ENCODE data around the gene BIRC6. TPM values are rescaled to one million over a fixed set of nuclear protein-coding genes. Genes with fewer than 3 reads are reported as not detected.

The BIRC6 gene
- total RNA-seq, 3 donors from 2014 or later (not counting 1 experiment from before 2014, with no cell fraction given): 190 to 225 (median 224) TPM

DNA sequence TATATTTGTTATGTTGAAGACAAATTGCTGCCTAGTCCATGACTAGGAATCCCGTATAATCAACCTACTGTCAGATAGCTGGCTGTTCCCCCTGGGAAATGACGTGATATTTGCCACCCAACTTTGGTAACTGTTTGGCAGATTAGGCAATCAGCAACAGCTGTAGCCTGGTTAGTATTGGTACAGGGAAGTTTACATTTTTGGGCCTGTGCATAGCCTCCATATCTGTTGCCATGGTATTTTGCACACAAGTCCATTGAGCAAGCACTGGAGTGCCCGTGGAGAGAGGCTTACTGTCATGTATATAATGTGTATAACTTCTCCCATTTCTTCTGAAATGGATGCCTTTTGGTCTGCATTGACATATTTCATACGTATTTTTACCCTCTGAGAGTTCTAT is 27.7 kb downstream of the BIRC6 start:
- peaks cover 28 to 31% of the 10 kb centered on the region in 2 donors for H3K4me1 Mint-ChIP-seq
- no peaks in the 10 kb centered on the region for H3K9me3 Mint-ChIP-seq
- ATAC-seq: no peak
- no peaks in the 10 kb centered on the region for H3K27me3 Mint-ChIP-seq (ENCODE audit: low read depth in 2 of 2)
- WGBS (ENCODE audit: insufficient coverage): 94% methylated on average over 4 of the region's 4 CpGs
- no peak for DNase-seq
- no peak overlapping the region for H3K4me3 Mint-ChIP-seq
- no peak overlapping the region for H3K4me3 ChIP-seq (ENCODE audit: low read length)
- TF ChIP-seq, protein P1, sequence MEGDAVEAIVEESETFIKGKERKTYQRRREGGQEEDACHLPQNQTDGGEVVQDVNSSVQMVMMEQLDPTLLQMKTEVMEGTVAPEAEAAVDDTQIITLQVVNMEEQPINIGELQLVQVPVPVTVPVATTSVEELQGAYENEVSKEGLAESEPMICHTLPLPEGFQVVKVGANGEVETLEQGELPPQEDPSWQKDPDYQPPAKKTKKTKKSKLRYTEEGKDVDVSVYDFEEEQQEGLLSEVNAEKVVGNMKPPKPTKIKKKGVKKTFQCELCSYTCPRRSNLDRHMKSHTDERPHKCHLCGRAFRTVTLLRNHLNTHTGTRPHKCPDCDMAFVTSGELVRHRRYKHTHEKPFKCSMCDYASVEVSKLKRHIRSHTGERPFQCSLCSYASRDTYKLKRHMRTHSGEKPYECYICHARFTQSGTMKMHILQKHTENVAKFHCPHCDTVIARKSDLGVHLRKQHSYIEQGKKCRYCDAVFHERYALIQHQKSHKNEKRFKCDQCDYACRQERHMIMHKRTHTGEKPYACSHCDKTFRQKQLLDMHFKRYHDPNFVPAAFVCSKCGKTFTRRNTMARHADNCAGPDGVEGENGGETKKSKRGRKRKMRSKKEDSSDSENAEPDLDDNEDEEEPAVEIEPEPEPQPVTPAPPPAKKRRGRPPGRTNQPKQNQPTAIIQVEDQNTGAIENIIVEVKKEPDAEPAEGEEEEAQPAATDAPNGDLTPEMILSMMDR (IDR thresholded peaks at IDR 0.05): no peak
- no peak overlapping the region for H3K27ac ChIP-seq (ENCODE audit: low read length)
- peaks cover 44% of the 10 kb centered on the region for H3K36me3 ChIP-seq (ENCODE audit: control insufficient read depth, insufficient read depth, low read length)
- peaks cover 5% of the 10 kb centered on the region for H3K36me3 Mint-ChIP-seq
- intact Hi-C loops (cut with micrococcal nuclease): no loop called here
- no peaks in the 10 kb centered on the region for H3K27me3 ChIP-seq (ENCODE audit: control insufficient read depth, insufficient read depth, low read length)
- H3K4me1 ChIP-seq (ENCODE audit: control insufficient read depth, insufficient read depth, low read length): no peaks in the 10 kb centered on the region
- H3K9me3 ChIP-seq (ENCODE audit: control insufficient read depth, insufficient read depth, low read length): no peaks in the 10 kb centered on the region
- H3K27ac Mint-ChIP-seq: no peak overlapping the region

DNA sequence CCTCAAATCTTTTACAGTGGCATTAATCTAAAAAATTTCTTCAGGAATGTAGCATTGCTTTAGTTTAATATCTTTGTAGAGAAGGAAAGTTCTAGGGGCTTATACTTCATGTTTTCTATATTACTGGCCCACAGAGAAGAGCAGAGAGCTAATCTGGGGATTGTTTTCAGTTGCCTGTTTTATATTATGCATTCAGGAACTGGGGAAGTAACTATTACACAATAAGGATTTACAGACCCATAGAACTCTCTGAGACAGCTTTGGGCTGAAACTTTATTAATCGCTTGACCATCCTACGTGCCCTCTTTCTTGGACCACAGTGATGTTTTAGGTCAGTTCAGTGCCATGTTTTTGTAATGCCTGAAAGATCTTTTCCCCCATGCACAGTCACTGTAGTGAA is 29.9 kb downstream of the BIRC6 start:
- Histone ChIP-seq H3K27me3 (ENCODE audit: control insufficient read depth, insufficient read depth, low read length) (no peaks in the 10 kb centered on the region), H3K9me3 (ENCODE audit: control insufficient read depth, insufficient read depth, low read length) (no peaks in the 10 kb centered on the region), H3K27ac (ENCODE audit: low read length) (no peak overlapping the region), H3K36me3 (ENCODE audit: control insufficient read depth, insufficient read depth, low read length) (peaks cover 52% of the 10 kb centered on the region), H3K4me1 (ENCODE audit: control insufficient read depth, insufficient read depth, low read length) (no peaks in the 10 kb centered on the region), H3K4me3 (ENCODE audit: low read length) (no peak overlapping the region)
- intact Hi-C loops (cut with micrococcal nuclease): no loop called here
- no peaks in the 10 kb centered on the region for H3K27me3 Mint-ChIP-seq (ENCODE audit: low read depth in 2 of 2)
- peaks cover 4% of the 10 kb centered on the region for H3K36me3 Mint-ChIP-seq
- H3K9me3 Mint-ChIP-seq: no peaks in the 10 kb centered on the region
- no peak for ATAC-seq
- peak overlapping the region in 1 of 2 donors; percentile 2 for H3K27ac Mint-ChIP-seq
- H3K4me3 Mint-ChIP-seq: no peak overlapping the region
- WGBS (ENCODE audit: insufficient coverage): 97% methylated on average over 2 of the region's 2 CpGs
- DNase-seq: no peak
- peaks cover 30 to 34% of the 10 kb centered on the region in 2 donors for H3K4me1 Mint-ChIP-seq
- TF ChIP-seq, protein P1 (IDR thresholded peaks at IDR 0.05): no peak

DNA sequence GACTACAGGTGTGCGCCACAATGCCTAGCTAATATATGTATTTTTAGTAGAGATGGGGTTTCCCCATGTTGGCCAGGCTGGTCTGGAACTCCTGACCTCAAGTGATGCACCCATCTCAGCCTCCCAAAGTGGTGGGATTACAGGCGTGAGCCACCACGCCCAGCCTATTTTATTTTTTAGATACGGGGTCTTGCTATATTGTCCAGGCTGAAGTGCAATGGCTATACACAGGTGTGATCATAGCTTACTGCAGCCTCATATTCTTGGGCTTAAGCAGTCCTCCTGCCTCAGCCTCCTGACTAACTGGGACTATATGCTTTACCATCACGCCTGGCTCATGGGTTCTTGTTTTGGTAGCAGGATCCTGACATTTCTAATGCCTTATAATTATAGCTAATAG is 42.4 kb downstream of the BIRC6 start:
- Histone ChIP-seq H3K4me3 (ENCODE audit: low read length) (no peak overlapping the region), H3K9me3 (ENCODE audit: control insufficient read depth, insufficient read depth, low read length) (no peaks in the 10 kb centered on the region), H3K27me3 (ENCODE audit: control insufficient read depth, insufficient read depth, low read length) (no peaks in the 10 kb centered on the region), H3K4me1 (ENCODE audit: control insufficient read depth, insufficient read depth, low read length) (no peaks in the 10 kb centered on the region), H3K27ac (ENCODE audit: low read length) (no peak overlapping the region), H3K36me3 (ENCODE audit: control insufficient read depth, insufficient read depth, low read length) (peaks cover 56% of the 10 kb centered on the region)
- Mint-ChIP-seq H3K36me3 (peaks cover 15% of the 10 kb centered on the region), H3K4me1 (peaks cover 9 to 16% of the 10 kb centered on the region in 2 donors), H3K27me3 (ENCODE audit: low read depth in 2 of 2) (no peaks in the 10 kb centered on the region), H3K27ac (no peak overlapping the region), H3K9me3 (no peaks in the 10 kb centered on the region), H3K4me3 (no peak overlapping the region)
- DNase-seq (no peak), ATAC-seq (no peak)
- WGBS (ENCODE audit: insufficient coverage): 100% methylated on average over 4 of the region's 5 CpGs
- intact Hi-C loops (cut with micrococcal nuclease): no loop called here
- TF ChIP-seq, protein P1 (IDR thresholded peaks at IDR 0.05): no peak

DNA sequence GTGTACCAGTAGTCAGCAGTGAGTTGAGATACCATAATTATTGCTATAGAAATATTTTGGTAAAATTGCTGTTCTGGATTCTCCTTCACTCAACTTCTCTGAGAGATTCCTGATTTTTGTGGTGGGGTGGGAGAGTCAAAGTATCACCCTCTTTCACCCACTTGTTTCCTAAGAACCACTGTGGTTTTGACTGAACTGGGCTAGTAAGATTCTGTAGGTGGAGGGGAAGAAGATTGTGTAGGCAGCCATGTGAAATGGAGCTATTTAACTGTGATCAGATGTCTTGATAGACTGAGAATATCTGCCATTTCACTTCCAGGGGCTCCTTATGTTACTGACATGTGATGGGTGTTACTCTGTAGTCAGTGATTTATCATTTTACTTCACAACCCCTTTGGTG is 45.3 kb downstream of the BIRC6 start:
- peaks cover 9 to 11% of the 10 kb centered on the region in 2 donors for H3K4me1 Mint-ChIP-seq
- Histone ChIP-seq H3K27ac (ENCODE audit: low read length) (no peak overlapping the region), H3K4me1 (ENCODE audit: control insufficient read depth, insufficient read depth, low read length) (no peaks in the 10 kb centered on the region), H3K9me3 (ENCODE audit: control insufficient read depth, insufficient read depth, low read length) (no peaks in the 10 kb centered on the region), H3K4me3 (ENCODE audit: low read length) (no peak overlapping the region), H3K36me3 (ENCODE audit: control insufficient read depth, insufficient read depth, low read length) (peaks cover 56% of the 10 kb centered on the region), H3K27me3 (ENCODE audit: control insufficient read depth, insufficient read depth, low read length) (no peaks in the 10 kb centered on the region)
- TF ChIP-seq, protein P1 (IDR thresholded peaks at IDR 0.05): no peak
- no peaks in the 10 kb centered on the region for H3K9me3 Mint-ChIP-seq
- H3K27ac Mint-ChIP-seq: peak overlapping the region; percentile 17 to 69
- no peak for ATAC-seq
- H3K27me3 Mint-ChIP-seq (ENCODE audit: low read depth in 2 of 2): no peaks in the 10 kb centered on the region
- no peak overlapping the region for H3K4me3 Mint-ChIP-seq
- intact Hi-C loops (cut with micrococcal nuclease): no loop called here
- no peak for DNase-seq
- peaks cover 8% of the 10 kb centered on the region for H3K36me3 Mint-ChIP-seq

All from natural killer cell (primary cell).